Nephron progenitor cell (in vitro differentiated cells): ENCODE data around the gene PDHX.

Experiments used
- DNase-seq: peaks from one replicate; pipeline ENCODE4 v3.0.0; 2021
- H3K27ac Mint-ChIP-seq: 2 replicates; pipeline ENCODE4 v1.8.0; 2021; ENCODE audit warnings: mild to moderate bottlenecking, moderate library complexity, mixed read lengths
- H3K27me3 Mint-ChIP-seq: 2 replicates; pipeline ENCODE4 v1.8.0; 2021; ENCODE audit warnings: mild to moderate bottlenecking, low read depth, mixed read lengths; ENCODE audit not compliant: poor library complexity
- H3K36me3 Mint-ChIP-seq: 2 replicates; pipeline ENCODE4 v1.8.0; 2021; ENCODE audit warnings: low read depth, mixed read lengths
- H3K4me1 Mint-ChIP-seq: 2 replicates; pipeline ENCODE4 v1.8.0; 2021; ENCODE audit warnings: mixed read lengths
- H3K4me3 Mint-ChIP-seq: 2 replicates; pipeline ENCODE4 v1.8.0; 2021; ENCODE audit warnings: mild to moderate bottlenecking, moderate library complexity, mixed read lengths
- H3K9me3 Mint-ChIP-seq: 2 replicates; pipeline ENCODE4 v1.8.0; 2021; ENCODE audit warnings: mild to moderate bottlenecking, moderate library complexity, mixed read lengths
- CTCF ChIP-seq: fragments of 200-600 bp; sonication (generic); IDR thresholded peaks from 2 replicates; pipeline ENCODE4 v1.5.0; 2021; ENCODE audit warnings: antibody characterized with exemption

Gene PDHX

DNA sequence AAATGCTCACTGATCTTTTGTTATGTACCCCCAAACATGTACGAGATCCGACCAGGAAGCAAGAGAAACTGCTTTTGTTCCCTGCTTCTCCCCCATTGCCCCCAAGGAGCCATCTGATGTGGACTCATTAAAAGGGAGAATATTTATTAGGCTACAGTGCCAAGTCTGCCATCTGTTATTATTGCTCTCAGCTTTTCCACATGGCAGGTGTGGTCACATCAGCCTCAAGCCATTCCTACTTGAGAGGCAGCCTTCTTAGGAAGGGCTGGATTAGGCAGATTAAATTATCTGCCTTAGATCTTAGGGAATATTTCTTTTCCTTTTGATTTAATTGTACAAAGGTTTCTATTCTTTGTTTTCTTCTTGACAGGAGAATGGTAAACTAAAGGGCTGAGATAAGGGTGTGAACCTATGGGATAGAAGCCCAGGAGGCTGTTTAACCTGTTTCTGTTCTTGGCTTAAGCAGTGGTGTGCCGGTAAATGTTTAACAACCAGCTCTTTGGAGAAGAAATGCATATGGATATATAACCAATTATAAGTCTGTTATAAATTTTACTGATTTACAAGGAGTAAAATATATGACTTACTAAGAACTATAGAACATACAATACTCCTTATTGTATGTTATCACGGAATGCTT lies 88.8 kb downstream of the PDHX start:
- Mint-ChIP-seq H3K27ac (no peak overlapping the region), H3K36me3 (no peaks in the 10 kb centered on the region), H3K27me3 (no peaks in the 10 kb centered on the region), H3K4me1 (no peaks in the 10 kb centered on the region), H3K9me3 (no peaks in the 10 kb centered on the region), H3K4me3 (no peak overlapping the region)
- no peak for TF ChIP-seq CTCF
- no peak for DNase-seq

GRCh38 chr11:35006389-35007128 lies 90.1 kb downstream of the PDHX start:
- Mint-ChIP-seq H3K9me3 (no peaks in the 10 kb centered on the region), H3K36me3 (no peaks in the 10 kb centered on the region), H3K27me3 (no peaks in the 10 kb centered on the region), H3K4me1 (no peaks in the 10 kb centered on the region), H3K4me3 (no peak overlapping the region), H3K27ac (no peak overlapping the region)
- no peak for DNase-seq
- TF ChIP-seq CTCF, result no peak

DNA sequence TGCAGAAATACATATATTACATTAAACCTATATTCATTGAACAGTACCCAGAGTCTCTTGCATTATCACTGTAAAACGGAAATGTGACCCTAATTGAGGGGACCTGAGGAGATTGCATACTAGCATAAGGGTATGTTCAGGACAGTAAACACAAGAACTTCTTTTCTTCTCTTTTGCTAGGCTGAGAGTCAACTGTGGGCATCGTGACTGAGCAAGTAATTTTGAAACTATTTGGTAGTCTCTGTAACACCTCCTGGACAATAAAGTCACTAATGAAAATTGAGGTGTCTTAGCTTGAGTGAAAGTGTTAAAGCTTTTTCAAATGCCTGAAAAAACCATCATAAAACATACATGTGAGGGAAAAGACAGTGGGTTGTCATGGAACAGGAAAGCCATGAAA lies 90.9 kb downstream of the PDHX start:
- Mint-ChIP-seq H3K27me3 (no peaks in the 10 kb centered on the region), H3K9me3 (no peaks in the 10 kb centered on the region), H3K4me3 (no peak overlapping the region), H3K36me3 (no peaks in the 10 kb centered on the region), H3K4me1 (no peaks in the 10 kb centered on the region), H3K27ac (no peak overlapping the region)
- no peak for TF ChIP-seq CTCF
- no peak for DNase-seq

DNA sequence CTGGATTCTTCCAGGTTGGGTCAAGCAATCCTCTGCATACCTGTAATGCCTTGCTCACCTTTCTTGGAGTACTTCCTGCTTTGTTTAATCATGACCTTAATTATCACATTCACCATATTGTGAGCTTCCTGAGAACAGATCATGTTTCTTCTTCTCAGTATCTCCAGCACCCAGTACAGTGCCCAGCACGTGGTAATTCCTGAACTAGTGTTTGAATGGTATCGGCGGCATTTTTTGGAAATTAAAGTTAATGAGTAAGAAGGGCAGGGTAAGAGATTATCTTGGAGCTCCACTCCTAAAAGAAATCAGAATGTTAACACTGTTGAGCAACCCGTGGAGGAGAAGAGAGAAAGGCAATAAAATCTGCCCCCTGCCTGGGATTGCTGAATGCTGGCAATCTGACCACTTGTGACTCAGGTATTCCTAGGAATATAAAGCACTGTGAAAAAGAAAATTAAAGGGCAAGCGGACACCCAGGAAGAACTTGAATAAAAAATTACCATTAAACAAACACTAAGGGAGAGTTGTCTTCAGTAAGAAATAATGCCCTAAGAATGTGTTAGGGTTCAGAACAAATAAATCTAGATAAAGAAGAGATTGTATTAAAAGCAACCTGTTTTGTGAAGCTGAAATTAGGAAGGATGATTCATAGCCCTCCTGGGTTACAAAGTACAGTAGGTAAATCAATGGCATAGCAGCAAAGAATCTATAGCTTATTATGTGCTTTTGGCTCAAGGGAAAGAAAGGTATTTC lies 92.9 kb downstream of the PDHX start:
- Mint-ChIP-seq H3K4me3 (no peak overlapping the region), H3K27ac (no peak overlapping the region), H3K9me3 (no peaks in the 10 kb centered on the region)

DNA sequence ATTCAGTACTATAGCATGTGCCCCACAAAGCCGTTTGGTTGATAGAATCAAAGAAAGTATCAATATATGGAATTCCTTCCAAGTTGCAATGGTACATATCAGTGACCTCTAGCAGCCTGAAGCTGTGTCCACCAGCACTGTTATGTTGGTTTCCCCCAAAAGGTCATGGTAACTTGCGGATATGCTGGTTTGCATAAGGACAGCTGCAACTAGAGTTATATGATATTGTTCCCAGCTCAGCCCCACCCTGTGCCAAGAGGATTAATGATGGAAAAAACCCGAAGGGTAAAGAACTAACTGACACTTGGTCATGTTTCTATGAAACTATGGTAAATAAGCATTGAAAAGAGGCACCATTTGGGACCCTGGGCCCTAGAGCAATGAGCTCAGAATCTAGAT lies 93.5 kb downstream of the PDHX start:
- H3K36me3 Mint-ChIP-seq, result no peaks in the 10 kb centered on the region
- no peak for TF ChIP-seq CTCF
- no peaks in the 10 kb centered on the region for H3K27me3 Mint-ChIP-seq
- no peaks in the 10 kb centered on the region for H3K4me1 Mint-ChIP-seq
- H3K9me3 Mint-ChIP-seq, result no peaks in the 10 kb centered on the region
- no peak for DNase-seq
- H3K27ac Mint-ChIP-seq, result no peak overlapping the region
- H3K4me3 Mint-ChIP-seq, result no peak overlapping the region

More for the DNA sequence above, 92.9 kb downstream of the PDHX start:
- no peak for DNase-seq
- no peaks in the 10 kb centered on the region for H3K36me3 Mint-ChIP-seq
- no peaks in the 10 kb centered on the region for H3K27me3 Mint-ChIP-seq
- TF ChIP-seq CTCF, result no peak
- H3K4me1 Mint-ChIP-seq, result no peaks in the 10 kb centered on the region
